GM23338 (cell line): ENCODE measurements around the gene REST. TPM values are rescaled to one million over a fixed set of nuclear protein-coding genes. Genes with fewer than 3 reads are reported as not detected.

Experiments used
- ATAC-seq: fragments of 200-7000 bp; cut with Tn5 transposase; 3 replicates; pipeline ENCODE4 v1.9.1; 2020
- DNase-seq: peaks from one replicate; pipeline ENCODE4 v3.0.0-alpha.2; 2015; ENCODE audit warnings: low spot score
- H2AFZ ChIP-seq: fragments of 200-600 bp; sonication (generic); 2 replicates; pipeline ENCODE4 v1.8.0; 2016; ENCODE audit warnings: antibody characterized with exemption, mild to moderate bottlenecking, moderate library complexity
- H3F3A ChIP-seq: fragments of 200-600 bp; sonication (generic); replicated peaks from 2 replicates; pipeline ENCODE4 v1.8.0; 2017; ENCODE audit warnings: antibody characterized with exemption, mixed run types, low read depth
- H3K27ac ChIP-seq: fragments of 200-600 bp; sonication (generic); 2 replicates; pipeline ENCODE4 v1.6.1; 2016; ENCODE audit warnings: low read depth
- H3K27me3 ChIP-seq: fragments of 200-600 bp; sonication (generic); 2 replicates; pipeline ENCODE4 v1.8.0; 2016; ENCODE audit warnings: mild to moderate bottlenecking, mixed run types, moderate library complexity; ENCODE audit not compliant: insufficient read depth
- H3K36me3 ChIP-seq: fragments of 200-600 bp; sonication (generic); 2 replicates; pipeline ENCODE4 v1.8.0; 2016; ENCODE audit warnings: mild to moderate bottlenecking; ENCODE audit not compliant: insufficient read depth
- H3K4me1 ChIP-seq: fragments of 200-600 bp; sonication (generic); 2 replicates; pipeline ENCODE4 v1.8.0; 2016; ENCODE audit warnings: mild to moderate bottlenecking, moderate library complexity; ENCODE audit not compliant: insufficient read depth
- H3K4me2 ChIP-seq: fragments of 200-600 bp; sonication (generic); 2 replicates; pipeline ENCODE4 v1.7.1; 2017; ENCODE audit warnings: mixed run types
- H3K4me3 ChIP-seq: fragments of 200-600 bp; sonication (generic); 2 replicates; pipeline ENCODE4 v1.6.1; 2016; ENCODE audit warnings: mixed run types
- H3K79me2 ChIP-seq: fragments of 200-600 bp; sonication (generic); replicated peaks from 2 replicates; pipeline ENCODE4 v1.8.0; 2017; ENCODE audit warnings: mild to moderate bottlenecking; ENCODE audit not compliant: insufficient read depth
- H3K9me2 ChIP-seq: fragments of 200-600 bp; sonication (generic); 2 replicates; pipeline ENCODE4 v1.8.0; 2017; ENCODE audit not compliant: insufficient read depth
- H4K20me1 ChIP-seq: fragments of 200-600 bp; sonication (generic); replicated peaks from 2 replicates; pipeline ENCODE4 v1.8.0; 2017; ENCODE audit warnings: mild to moderate bottlenecking; ENCODE audit not compliant: insufficient read depth
- H3K27ac Mint-ChIP-seq: 2 replicates; pipeline ENCODE4 v1.8.0; 2020; ENCODE audit warnings: inconsistent platforms, mild to moderate bottlenecking, moderate library complexity, mixed read lengths
- H3K27me3 Mint-ChIP-seq: 3 replicates; pipeline ENCODE4 v1.8.0; 2022; ENCODE audit warnings: low read depth, mild to moderate bottlenecking, moderate library complexity, mixed read lengths, inconsistent platforms; ENCODE audit not compliant: insufficient read depth, poor library complexity
- H3K36me3 Mint-ChIP-seq: 3 replicates; pipeline ENCODE4 v1.8.0; 2021; ENCODE audit warnings: low read depth, mild to moderate bottlenecking, inconsistent platforms, moderate library complexity, mixed read lengths
- H3K4me1 Mint-ChIP-seq: 3 replicates; pipeline ENCODE4 v1.8.0; 2020; ENCODE audit warnings: mild to moderate bottlenecking, inconsistent platforms, mixed read lengths
- H3K4me3 Mint-ChIP-seq: 3 replicates; pipeline ENCODE4 v1.8.0; 2021; ENCODE audit warnings: moderate library complexity, mild to moderate bottlenecking, inconsistent platforms, mixed read lengths
- H3K9me3 Mint-ChIP-seq: 3 replicates; pipeline ENCODE4 v1.8.0; 2020; ENCODE audit warnings: moderate library complexity, mild to moderate bottlenecking, inconsistent platforms, mixed read lengths
- CREB1 ChIP-seq: fragments of 250-450 bp; sonication (Bioruptor Pico); IDR thresholded peaks from 2 replicates; pipeline ENCODE4 v1.5.0; 2020; ENCODE audit warnings: low read depth, mild to moderate bottlenecking, moderate library complexity
- EZH2 ChIP-seq: fragments of 200-600 bp; sonication (generic); IDR thresholded peaks from one replicate; pipeline ENCODE4 v1.8.0; 2017; ENCODE audit warnings: antibody characterized with exemption, mild to moderate bottlenecking, low read depth; ENCODE audit not compliant: unreplicated experiment
- EZH2phosphoT487 ChIP-seq: fragments of 200-600 bp; sonication (generic); IDR thresholded peaks from one replicate; pipeline ENCODE4 v1.8.1; 2018; ENCODE audit warnings: antibody characterized with exemption; ENCODE audit not compliant: unreplicated experiment
- JUNB ChIP-seq: IDR thresholded peaks from one replicate; pipeline ENCODE4 v1.6.1; 2016; ENCODE audit warnings: antibody characterized with exemption; ENCODE audit not compliant: unreplicated experiment
- NANOG ChIP-seq: IDR thresholded peaks from 2 replicates; pipeline ENCODE4 v1.6.1; 2016; ENCODE audit warnings: antibody characterized with exemption, borderline replicate concordance
- POLR2AphosphoS5 ChIP-seq: IDR thresholded peaks from 2 replicates; pipeline ENCODE4 v1.6.1; 2016; ENCODE audit warnings: antibody characterized with exemption, low read depth
- STAT1 ChIP-seq: IDR thresholded peaks from one replicate; pipeline ENCODE4 v1.6.1; 2016; ENCODE audit warnings: antibody characterized with exemption; ENCODE audit not compliant: unreplicated experiment
- ZNF114 ChIP-seq: fragments of 250-450 bp; sonication (Bioruptor Pico); IDR thresholded peaks from 2 replicates; pipeline ENCODE4 v1.5.0; 2020; ENCODE audit warnings: mild to moderate bottlenecking, moderate library complexity
- ZNF331 ChIP-seq: fragments of 250-450 bp; sonication (Bioruptor Pico); IDR thresholded peaks from 2 replicates; pipeline ENCODE4 v1.5.0; 2020; ENCODE audit warnings: low read depth, mild to moderate bottlenecking, moderate library complexity
- polyA plus RNA-seq: library from polyadenylated mRNA; unstranded; fragments of >200 nt; fragmentation: Nextera tagmentation; extraction: Ambion mirVana; gene quantifications from 2 replicates; pipeline ENCODE4 v1.2.1, GENCODE V29; 2016
- total RNA-seq: library from RNA; depleted of rRNA; stranded (reverse); fragments of >200 nt; shearing (Covaris generic); gene quantifications from 2 replicates; pipeline ENCODE4 v1.2.3, GENCODE V29; 2014
- TF ChIP-seq, protein P1 (sequence below), 2 experiments: fragments of 200-600 bp in 1 of 2; sonication (generic) in 1 of 2; conservative IDR thresholded peaks; 2 replicates each; pipeline versions ENCODE4 v1.5.1 to v1.6.1; 2016 to 2017; ENCODE audit warnings: antibody characterized with exemption in 2 of 2, low read depth in 2 of 2, mild to moderate bottlenecking in 2 of 2, moderate library complexity in 1 of 2
- TF ChIP-seq, protein P2 (sequence below): fragments of 250-450 bp; sonication (Bioruptor Pico); IDR thresholded peaks from 2 replicates; pipeline ENCODE4 v1.5.0; 2020; ENCODE audit warnings: mild to moderate bottlenecking, moderate library complexity
- TF ChIP-seq, protein P3 (sequence below): IDR thresholded peaks from one replicate; pipeline ENCODE4 v1.6.1; 2018; ENCODE audit warnings: antibody characterized with exemption; ENCODE audit not compliant: unreplicated experiment
- TF ChIP-seq, protein P4 (sequence below): IDR thresholded peaks from 2 replicates; pipeline ENCODE4 v1.6.1; 2016; ENCODE audit warnings: antibody characterized with exemption

Gene REST
- total and polyA plus RNA-seq, 2 experiments from 2014 or later, result 44.7 to 61.5 TPM

DNA sequence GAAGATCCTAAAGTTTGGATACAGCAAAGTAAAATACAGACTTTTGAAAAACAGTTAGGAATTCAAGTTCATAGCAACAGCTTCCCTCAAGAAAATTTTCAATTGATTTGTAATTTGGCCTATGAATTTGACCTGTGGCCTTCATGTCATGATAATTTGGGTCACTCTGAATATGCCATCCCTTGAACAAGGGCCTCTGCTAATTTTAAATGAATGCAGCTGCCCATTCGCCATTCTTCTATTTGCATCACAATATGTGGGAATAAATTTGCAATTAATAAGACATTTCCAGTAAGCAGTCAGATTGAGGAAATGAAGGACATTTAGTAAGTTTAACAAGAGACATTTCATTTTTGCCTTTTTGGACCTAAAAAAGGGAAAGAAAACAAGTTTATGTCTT, 1.9 kb upstream of the REST start:
- DNase-seq, result no peak
- no peaks in the 10 kb centered on the region for H3K9me2 ChIP-seq
- 0 out of 2 replicates have a peak, but pooled peaks cover 9% of the 10 kb centered on the region for H3F3A ChIP-seq
- H3K36me3 ChIP-seq, result no peaks in the 10 kb centered on the region
- no peaks in the 10 kb centered on the region for H4K20me1 ChIP-seq
- H3K27me3 ChIP-seq, result peaks cover 24% of the 10 kb centered on the region
- no peak overlapping the region for H2AFZ ChIP-seq
- no peak overlapping the region for H3K27ac ChIP-seq
- peak overlapping the region; percentile 37 for H3K4me3 ChIP-seq
- Mint-ChIP-seq H3K4me1 (peaks cover 51% of the 10 kb centered on the region), H3K36me3 (peaks cover 3% of the 10 kb centered on the region), H3K9me3 (no peaks in the 10 kb centered on the region; the same call in 1 of the 3 replicates), H3K4me3 (0 out of 3 replicates have a peak overlapping the region, but pooled peaks have one; percentile 41), H3K27me3 (peaks cover 35% of the 10 kb centered on the region), H3K27ac (no peak overlapping the region)
- ATAC-seq, result no peak
- H3K4me2 ChIP-seq, result peak overlapping the region; percentile 76
- TF ChIP-seq, protein P1, sequence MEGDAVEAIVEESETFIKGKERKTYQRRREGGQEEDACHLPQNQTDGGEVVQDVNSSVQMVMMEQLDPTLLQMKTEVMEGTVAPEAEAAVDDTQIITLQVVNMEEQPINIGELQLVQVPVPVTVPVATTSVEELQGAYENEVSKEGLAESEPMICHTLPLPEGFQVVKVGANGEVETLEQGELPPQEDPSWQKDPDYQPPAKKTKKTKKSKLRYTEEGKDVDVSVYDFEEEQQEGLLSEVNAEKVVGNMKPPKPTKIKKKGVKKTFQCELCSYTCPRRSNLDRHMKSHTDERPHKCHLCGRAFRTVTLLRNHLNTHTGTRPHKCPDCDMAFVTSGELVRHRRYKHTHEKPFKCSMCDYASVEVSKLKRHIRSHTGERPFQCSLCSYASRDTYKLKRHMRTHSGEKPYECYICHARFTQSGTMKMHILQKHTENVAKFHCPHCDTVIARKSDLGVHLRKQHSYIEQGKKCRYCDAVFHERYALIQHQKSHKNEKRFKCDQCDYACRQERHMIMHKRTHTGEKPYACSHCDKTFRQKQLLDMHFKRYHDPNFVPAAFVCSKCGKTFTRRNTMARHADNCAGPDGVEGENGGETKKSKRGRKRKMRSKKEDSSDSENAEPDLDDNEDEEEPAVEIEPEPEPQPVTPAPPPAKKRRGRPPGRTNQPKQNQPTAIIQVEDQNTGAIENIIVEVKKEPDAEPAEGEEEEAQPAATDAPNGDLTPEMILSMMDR (conservative IDR thresholded peaks at IDR 0.05; ENCODE audit: low read depth in 2 of 2), result no peak
- TF ChIP-seq POLR2AphosphoS5 (no peak), NANOG (no peak), JUNB (no peak), ZNF331 (CRISPR knock-in tag) (no peak), ZNF114 (no peak), CREB1 (CRISPR knock-in tag) (no peak), EZH2phosphoT487 (no peak), STAT1 (no peak), EZH2 (no peak)
- TF ChIP-seq, protein P2, sequence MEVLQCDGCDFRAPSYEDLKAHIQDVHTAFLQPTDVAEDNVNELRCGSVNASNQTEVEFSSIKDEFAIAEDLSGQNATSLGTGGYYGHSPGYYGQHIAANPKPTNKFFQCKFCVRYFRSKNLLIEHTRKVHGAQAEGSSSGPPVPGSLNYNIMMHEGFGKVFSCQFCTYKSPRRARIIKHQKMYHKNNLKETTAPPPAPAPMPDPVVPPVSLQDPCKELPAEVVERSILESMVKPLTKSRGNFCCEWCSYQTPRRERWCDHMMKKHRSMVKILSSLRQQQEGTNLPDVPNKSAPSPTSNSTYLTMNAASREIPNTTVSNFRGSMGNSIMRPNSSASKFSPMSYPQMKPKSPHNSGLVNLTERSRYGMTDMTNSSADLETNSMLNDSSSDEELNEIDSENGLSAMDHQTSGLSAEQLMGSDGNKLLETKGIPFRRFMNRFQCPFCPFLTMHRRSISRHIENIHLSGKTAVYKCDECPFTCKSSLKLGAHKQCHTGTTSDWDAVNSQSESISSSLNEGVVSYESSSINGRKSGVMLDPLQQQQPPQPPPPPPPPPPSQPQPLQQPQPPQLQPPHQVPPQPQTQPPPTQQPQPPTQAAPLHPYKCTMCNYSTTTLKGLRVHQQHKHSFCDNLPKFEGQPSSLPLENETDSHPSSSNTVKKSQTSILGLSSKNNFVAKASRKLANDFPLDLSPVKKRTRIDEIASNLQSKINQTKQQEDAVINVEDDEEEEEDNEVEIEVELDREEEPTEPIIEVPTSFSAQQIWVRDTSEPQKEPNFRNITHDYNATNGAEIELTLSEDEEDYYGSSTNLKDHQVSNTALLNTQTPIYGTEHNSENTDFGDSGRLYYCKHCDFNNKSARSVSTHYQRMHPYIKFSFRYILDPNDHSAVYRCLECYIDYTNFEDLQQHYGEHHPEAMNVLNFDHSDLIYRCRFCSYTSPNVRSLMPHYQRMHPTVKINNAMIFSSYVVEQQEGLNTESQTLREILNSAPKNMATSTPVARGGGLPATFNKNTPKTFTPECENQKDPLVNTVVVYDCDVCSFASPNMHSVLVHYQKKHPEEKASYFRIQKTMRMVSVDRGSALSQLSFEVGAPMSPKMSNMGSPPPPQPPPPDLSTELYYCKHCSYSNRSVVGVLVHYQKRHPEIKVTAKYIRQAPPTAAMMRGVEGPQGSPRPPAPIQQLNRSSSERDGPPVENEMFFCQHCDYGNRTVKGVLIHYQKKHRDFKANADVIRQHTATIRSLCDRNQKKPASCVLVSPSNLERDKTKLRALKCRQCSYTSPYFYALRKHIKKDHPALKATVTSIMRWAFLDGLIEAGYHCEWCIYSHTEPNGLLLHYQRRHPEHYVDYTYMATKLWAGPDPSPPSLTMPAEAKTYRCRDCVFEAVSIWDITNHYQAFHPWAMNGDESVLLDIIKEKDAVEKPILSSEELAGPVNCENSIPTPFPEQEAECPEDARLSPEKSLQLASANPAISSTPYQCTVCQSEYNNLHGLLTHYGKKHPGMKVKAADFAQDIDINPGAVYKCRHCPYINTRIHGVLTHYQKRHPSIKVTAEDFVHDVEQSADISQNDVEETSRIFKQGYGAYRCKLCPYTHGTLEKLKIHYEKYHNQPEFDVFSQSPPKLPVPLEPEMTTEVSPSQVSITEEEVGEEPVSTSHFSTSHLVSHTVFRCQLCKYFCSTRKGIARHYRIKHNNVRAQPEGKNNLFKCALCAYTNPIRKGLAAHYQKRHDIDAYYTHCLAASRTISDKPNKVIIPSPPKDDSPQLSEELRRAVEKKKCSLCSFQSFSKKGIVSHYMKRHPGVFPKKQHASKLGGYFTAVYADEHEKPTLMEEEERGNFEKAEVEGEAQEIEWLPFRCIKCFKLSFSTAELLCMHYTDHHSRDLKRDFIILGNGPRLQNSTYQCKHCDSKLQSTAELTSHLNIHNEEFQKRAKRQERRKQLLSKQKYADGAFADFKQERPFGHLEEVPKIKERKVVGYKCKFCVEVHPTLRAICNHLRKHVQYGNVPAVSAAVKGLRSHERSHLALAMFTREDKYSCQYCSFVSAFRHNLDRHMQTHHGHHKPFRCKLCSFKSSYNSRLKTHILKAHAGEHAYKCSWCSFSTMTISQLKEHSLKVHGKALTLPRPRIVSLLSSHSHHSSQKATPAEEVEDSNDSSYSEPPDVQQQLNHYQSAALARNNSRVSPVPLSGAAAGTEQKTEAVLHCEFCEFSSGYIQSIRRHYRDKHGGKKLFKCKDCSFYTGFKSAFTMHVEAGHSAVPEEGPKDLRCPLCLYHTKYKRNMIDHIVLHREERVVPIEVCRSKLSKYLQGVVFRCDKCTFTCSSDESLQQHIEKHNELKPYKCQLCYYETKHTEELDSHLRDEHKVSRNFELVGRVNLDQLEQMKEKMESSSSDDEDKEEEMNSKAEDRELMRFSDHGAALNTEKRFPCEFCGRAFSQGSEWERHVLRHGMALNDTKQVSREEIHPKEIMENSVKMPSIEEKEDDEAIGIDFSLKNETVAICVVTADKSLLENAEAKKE (CRISPR knock-in tag), result no peak
- TF ChIP-seq, protein P3, sequence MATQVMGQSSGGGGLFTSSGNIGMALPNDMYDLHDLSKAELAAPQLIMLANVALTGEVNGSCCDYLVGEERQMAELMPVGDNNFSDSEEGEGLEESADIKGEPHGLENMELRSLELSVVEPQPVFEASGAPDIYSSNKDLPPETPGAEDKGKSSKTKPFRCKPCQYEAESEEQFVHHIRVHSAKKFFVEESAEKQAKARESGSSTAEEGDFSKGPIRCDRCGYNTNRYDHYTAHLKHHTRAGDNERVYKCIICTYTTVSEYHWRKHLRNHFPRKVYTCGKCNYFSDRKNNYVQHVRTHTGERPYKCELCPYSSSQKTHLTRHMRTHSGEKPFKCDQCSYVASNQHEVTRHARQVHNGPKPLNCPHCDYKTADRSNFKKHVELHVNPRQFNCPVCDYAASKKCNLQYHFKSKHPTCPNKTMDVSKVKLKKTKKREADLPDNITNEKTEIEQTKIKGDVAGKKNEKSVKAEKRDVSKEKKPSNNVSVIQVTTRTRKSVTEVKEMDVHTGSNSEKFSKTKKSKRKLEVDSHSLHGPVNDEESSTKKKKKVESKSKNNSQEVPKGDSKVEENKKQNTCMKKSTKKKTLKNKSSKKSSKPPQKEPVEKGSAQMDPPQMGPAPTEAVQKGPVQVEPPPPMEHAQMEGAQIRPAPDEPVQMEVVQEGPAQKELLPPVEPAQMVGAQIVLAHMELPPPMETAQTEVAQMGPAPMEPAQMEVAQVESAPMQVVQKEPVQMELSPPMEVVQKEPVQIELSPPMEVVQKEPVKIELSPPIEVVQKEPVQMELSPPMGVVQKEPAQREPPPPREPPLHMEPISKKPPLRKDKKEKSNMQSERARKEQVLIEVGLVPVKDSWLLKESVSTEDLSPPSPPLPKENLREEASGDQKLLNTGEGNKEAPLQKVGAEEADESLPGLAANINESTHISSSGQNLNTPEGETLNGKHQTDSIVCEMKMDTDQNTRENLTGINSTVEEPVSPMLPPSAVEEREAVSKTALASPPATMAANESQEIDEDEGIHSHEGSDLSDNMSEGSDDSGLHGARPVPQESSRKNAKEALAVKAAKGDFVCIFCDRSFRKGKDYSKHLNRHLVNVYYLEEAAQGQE, result no peak
- TF ChIP-seq, protein P4, sequence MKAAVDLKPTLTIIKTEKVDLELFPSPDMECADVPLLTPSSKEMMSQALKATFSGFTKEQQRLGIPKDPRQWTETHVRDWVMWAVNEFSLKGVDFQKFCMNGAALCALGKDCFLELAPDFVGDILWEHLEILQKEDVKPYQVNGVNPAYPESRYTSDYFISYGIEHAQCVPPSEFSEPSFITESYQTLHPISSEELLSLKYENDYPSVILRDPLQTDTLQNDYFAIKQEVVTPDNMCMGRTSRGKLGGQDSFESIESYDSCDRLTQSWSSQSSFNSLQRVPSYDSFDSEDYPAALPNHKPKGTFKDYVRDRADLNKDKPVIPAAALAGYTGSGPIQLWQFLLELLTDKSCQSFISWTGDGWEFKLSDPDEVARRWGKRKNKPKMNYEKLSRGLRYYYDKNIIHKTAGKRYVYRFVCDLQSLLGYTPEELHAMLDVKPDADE, result no peak
- peaks cover 15% of the 10 kb centered on the region for H3K79me2 ChIP-seq
- H3K4me1 ChIP-seq, result peaks cover 43% of the 10 kb centered on the region
